K562 (cell line): ENCODE data around the gene OSGIN1.

Experiments
- BCLAF1 ChIP-seq, 2 experiments: fragments of 450-650 bp in 1 of 2; IDR thresholded peaks; 2 replicates each; pipeline ENCODE4 v1.6.1; 2011 to 2017; ENCODE audit warnings: low read depth in 2 of 2, antibody characterized with exemption in 1 of 2, borderline replicate concordance in 1 of 2, low read length in 1 of 2, mild to moderate bottlenecking in 1 of 2, mixed read lengths in 1 of 2; ENCODE audit not compliant: control insufficient read depth in 1 of 2
- CREB1 ChIP-seq, 2 experiments: sonication (generic) in 1 of 2; formaldehyde crosslinking in 1 of 2; IDR thresholded peaks; 2 replicates each; pipeline versions ENCODE4 v1.6.1 to v1.8.0; 2012 to 2022; ENCODE audit warnings: inconsistent platforms in 1 of 2, mild to moderate bottlenecking in 1 of 2, missing genetic modification reagents in 1 of 2, moderate library complexity in 1 of 2
- CREM ChIP-seq: IDR thresholded peaks from 2 replicates; pipeline ENCODE4 v1.6.1; 2014; ENCODE audit warnings: antibody characterized with exemption, low read depth
- EZH2 ChIP-seq: IDR thresholded peaks from 2 replicates; pipeline ENCODE4 v1.6.1; 2012; ENCODE audit warnings: low read depth, mild to moderate bottlenecking, inconsistent platforms, low read length, borderline replicate concordance
- POLR2A ChIP-seq: fragments of 450-650 bp; conservative IDR thresholded peaks from 2 replicates; pipeline ENCODE4 v1.6.1; 2016
- POLR2AphosphoS5 ChIP-seq: IDR thresholded peaks from 2 replicates; pipeline ENCODE4 v1.6.1; 2011; ENCODE audit warnings: mild to moderate bottlenecking, low read depth, low read length, moderate library complexity; ENCODE audit not compliant: control insufficient read depth, insufficient read depth
- RCOR1 ChIP-seq, 2 experiments: IDR thresholded peaks; 2 replicates each; pipeline ENCODE4 v1.6.1; 2012; ENCODE audit warnings: low read depth in 2 of 2, low read length in 2 of 2, borderline replicate concordance in 1 of 2, improper control_type of control experiment in 1 of 2
- SREBF2 ChIP-seq: sonication (generic); formaldehyde crosslinking; IDR thresholded peaks from 2 replicates; pipeline ENCODE4 v1.4.0; 2020; ENCODE audit warnings: mild to moderate bottlenecking, missing genetic modification reagents
- ZFP36 ChIP-seq: fragments of 150-350 bp; IDR thresholded peaks from 2 replicates; pipeline ENCODE4 v1.6.1; 2018; ENCODE audit warnings: low read length, low read depth; ENCODE audit not compliant: partially characterized antibody
- TF ChIP-seq, protein P1 (sequence below): fragments of 250-450 bp; sonication (Bioruptor Pico); IDR thresholded peaks from 2 replicates; pipeline ENCODE4 v1.8.0; 2021; ENCODE audit warnings: moderate library complexity, mild to moderate bottlenecking, inconsistent platforms
- TF ChIP-seq, protein P2 (sequence below), 3 experiments: IDR thresholded peaks in 2 of 3; conservative IDR thresholded peaks in 1 of 3; 2 replicates each; pipeline ENCODE4 v1.5.1; 2011 to 2012; ENCODE audit warnings: low read length in 3 of 3, mild to moderate bottlenecking in 3 of 3, control low read depth in 2 of 3, improper control_type of control experiment in 1 of 3, inconsistent platforms in 1 of 3, low read depth in 1 of 3, mixed read lengths in 1 of 3, moderate library complexity in 1 of 3; ENCODE audit not compliant: insufficient read depth in 2 of 3

DNA sequence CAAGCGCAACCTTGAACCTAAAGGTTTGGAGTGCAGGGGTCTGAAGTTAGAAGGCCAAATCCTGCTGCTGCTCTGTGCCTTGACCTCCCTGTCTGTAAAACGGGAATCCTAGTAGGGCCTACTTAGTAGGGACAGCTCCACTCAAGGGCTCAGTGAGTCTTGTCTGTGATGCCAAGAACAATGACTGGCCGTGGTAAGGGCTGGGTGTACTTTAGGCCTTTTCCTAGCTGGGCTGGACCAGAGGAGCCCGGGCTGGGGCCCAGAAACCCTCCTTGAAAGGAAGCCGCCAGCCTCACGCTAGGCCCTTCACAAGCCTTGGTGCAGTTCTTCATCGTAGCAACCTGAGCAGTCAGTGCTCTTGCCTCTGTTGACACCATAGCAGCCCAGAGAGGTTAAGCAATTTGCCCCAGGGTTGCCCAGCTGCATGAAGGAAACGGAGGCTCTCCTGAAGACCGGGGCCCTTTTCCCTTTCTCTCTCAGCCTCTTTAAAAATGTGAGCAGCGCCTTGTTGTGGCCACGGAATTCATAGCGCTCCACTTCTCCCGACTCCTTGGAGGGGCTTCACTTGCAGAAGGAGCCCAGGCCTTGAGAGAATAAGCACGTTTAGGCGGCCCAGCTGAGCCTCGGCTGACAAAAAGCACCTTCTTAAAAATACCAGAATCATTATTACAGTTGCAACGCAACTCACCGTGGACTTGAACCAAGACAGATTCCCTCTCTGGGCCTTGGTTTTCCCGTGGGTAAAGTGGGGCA, 19.4 kb downstream of the OSGIN1 start:
- TF ChIP-seq SREBF2 (CRISPR knock-in tag), result no peak
- no peak for TF ChIP-seq EZH2
- TF ChIP-seq POLR2A, result no peak
- TF ChIP-seq ZFP36, result peak; percentile 81
- TF ChIP-seq BCLAF1 (IDR thresholded peaks at IDR 0.05; ENCODE audit: borderline replicate concordance in 1 of 2, control insufficient read depth in 1 of 2, low read depth in 2 of 2, low read length in 1 of 2), result no peak
- no peak for TF ChIP-seq POLR2AphosphoS5
- no peak for TF ChIP-seq CREM
- TF ChIP-seq, protein P1, sequence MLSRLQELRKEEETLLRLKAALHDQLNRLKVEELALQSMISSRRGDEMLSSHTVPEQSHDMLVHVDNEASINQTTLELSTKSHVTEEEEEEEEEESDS (CRISPR knock-in tag), result no peak
- TF ChIP-seq CREB1 (IDR thresholded peaks at IDR 0.05), result no peak
- no peak for TF ChIP-seq CREB1 (CRISPR knock-in tag; IDR thresholded peaks at IDR 0.05)
- no peak for TF ChIP-seq RCOR1 (IDR thresholded peaks at IDR 0.05; ENCODE audit: borderline replicate concordance in 1 of 2, low read depth in 2 of 2, low read length in 2 of 2)
- TF ChIP-seq, protein P2, sequence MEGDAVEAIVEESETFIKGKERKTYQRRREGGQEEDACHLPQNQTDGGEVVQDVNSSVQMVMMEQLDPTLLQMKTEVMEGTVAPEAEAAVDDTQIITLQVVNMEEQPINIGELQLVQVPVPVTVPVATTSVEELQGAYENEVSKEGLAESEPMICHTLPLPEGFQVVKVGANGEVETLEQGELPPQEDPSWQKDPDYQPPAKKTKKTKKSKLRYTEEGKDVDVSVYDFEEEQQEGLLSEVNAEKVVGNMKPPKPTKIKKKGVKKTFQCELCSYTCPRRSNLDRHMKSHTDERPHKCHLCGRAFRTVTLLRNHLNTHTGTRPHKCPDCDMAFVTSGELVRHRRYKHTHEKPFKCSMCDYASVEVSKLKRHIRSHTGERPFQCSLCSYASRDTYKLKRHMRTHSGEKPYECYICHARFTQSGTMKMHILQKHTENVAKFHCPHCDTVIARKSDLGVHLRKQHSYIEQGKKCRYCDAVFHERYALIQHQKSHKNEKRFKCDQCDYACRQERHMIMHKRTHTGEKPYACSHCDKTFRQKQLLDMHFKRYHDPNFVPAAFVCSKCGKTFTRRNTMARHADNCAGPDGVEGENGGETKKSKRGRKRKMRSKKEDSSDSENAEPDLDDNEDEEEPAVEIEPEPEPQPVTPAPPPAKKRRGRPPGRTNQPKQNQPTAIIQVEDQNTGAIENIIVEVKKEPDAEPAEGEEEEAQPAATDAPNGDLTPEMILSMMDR (IDR thresholded peaks at IDR 0.05 in 2 of 3, conservative IDR thresholded peaks at IDR 0.05 in 1 of 3; ENCODE audit: insufficient read depth in 2 of 3, low read depth in 1 of 3, low read length in 3 of 3), result no peak
